OCI-LY7 (cell line): ENCODE measurements around the gene IMMP2L.

Experiments used
- EZH2phosphoT487 ChIP-seq: fragments of 200-600 bp; sonication (generic); IDR thresholded peaks from 2 replicates; pipeline ENCODE4 v1.6.1; 2018; ENCODE audit warnings: low read depth, borderline replicate concordance, mild to moderate bottlenecking, mixed run types, antibody characterized with exemption, low read length, moderate library complexity, mixed read lengths
- TF ChIP-seq, protein P1 (sequence below): fragments of 200-600 bp; sonication (generic); conservative IDR thresholded peaks from 2 replicates; pipeline ENCODE4 v1.5.1; 2014; ENCODE audit warnings: mild to moderate bottlenecking, antibody characterized with exemption, low read length, moderate library complexity, mixed read lengths

- TF ChIP-seq, protein P1, sequence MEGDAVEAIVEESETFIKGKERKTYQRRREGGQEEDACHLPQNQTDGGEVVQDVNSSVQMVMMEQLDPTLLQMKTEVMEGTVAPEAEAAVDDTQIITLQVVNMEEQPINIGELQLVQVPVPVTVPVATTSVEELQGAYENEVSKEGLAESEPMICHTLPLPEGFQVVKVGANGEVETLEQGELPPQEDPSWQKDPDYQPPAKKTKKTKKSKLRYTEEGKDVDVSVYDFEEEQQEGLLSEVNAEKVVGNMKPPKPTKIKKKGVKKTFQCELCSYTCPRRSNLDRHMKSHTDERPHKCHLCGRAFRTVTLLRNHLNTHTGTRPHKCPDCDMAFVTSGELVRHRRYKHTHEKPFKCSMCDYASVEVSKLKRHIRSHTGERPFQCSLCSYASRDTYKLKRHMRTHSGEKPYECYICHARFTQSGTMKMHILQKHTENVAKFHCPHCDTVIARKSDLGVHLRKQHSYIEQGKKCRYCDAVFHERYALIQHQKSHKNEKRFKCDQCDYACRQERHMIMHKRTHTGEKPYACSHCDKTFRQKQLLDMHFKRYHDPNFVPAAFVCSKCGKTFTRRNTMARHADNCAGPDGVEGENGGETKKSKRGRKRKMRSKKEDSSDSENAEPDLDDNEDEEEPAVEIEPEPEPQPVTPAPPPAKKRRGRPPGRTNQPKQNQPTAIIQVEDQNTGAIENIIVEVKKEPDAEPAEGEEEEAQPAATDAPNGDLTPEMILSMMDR: no peak
- no peak for TF ChIP-seq EZH2phosphoT487
Observed at GRCh38 chr7:111474723-111475418, 87.4 kb downstream of the IMMP2L start.
